SU-DHL-6 (cell line): ENCODE results near the gene EGR4.

Source experiments
- CTCF ChIP-seq: fragments of 200-600 bp; sonication (generic); IDR thresholded peaks from one replicate; pipeline ENCODE4 v1.5.1; 2017; ENCODE audit warnings: antibody characterized with exemption, mild to moderate bottlenecking, low read length, moderate library complexity; ENCODE audit not compliant: insufficient read depth, poor library complexity, severe bottlenecking
- EZH2phosphoT487 ChIP-seq: fragments of 200-600 bp; sonication (generic), shearing (Covaris generic); conservative IDR thresholded peaks from 2 replicates; pipeline ENCODE4 v1.6.1; 2018; ENCODE audit warnings: mild to moderate bottlenecking, antibody characterized with exemption, low read length, moderate library complexity, mixed read lengths

DNA sequence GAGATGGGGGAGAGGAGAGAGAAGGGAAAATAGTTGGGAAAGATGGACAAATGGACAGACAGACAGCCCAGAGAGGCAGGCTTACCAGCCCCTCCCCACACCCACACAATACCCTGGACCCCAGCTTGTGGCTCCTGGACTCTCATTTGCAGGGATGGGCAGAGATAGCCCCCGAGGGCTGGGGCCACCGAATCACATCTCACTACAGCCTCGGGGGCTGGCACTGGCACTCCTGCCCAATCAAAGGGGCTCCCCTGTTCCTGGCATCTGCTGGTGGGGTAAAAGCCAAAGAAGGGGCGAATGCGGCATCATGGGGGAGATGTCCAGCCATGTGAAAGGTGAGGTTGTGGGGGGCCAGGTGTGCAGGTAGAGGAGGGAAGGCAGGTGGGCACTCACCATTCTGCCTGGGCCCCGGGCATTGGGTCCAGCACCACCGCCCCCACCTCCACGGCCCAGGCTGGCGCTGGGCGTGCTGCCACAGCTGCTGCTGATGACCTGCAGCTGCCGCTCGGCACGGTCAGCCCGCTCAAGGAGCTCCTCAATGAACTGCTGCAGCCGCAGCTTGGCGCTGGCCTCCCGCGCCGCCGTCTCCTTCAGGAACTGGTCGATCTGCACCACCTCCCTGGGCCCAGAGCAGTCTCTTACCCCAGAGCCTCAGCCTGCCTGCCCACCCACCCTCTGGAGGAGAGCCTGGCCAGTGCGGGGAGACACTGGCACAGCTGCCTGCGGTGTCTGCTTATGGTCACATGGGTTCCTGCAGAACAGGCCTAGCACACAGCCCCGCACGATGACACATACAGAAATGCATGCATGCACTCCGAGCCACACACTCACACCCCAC is 27.1 kb downstream of the EGR4 start:
- no peak for TF ChIP-seq CTCF
- TF ChIP-seq EZH2phosphoT487, result no peak
